Right lung (tissue), 5 donors: ENCODE measurements around the gene CMTM2. TPM values are rescaled to one million over a fixed set of nuclear protein-coding genes. Genes with fewer than 3 reads are reported as not detected.
A peak's percentile ranks its signal among the peaks of the same experiment; 100 is the strongest.
"Not testable (repeated sequence)": the region's sequence is repeated elsewhere in the genome, so short reads cannot be mapped to it uniquely, and the experiment has no call there.

Source experiments
- DNase-seq, 2 donors: peaks; one replicate each; pipeline ENCODE4 v3.0.0-alpha.2; 2013
- polyA plus RNA-seq, 5 donors: library from polyadenylated mRNA; unstranded; fragments of 120-200 nt; gene quantifications; one replicate each; pipeline versions ENCODE4 v1.2.1 to v1.2.3, GENCODE V29; 2013; ENCODE audit warnings: inconsistent platforms in 1 of 5, low replicate concordance in 1 of 5; ENCODE audit not compliant: insufficient read length in 5 of 5, insufficient read depth in 1 of 5

The CMTM2 gene
- polyA plus RNA-seq, 5 donors = 0.60 to 1.1 (median 0.95) TPM

DNA sequence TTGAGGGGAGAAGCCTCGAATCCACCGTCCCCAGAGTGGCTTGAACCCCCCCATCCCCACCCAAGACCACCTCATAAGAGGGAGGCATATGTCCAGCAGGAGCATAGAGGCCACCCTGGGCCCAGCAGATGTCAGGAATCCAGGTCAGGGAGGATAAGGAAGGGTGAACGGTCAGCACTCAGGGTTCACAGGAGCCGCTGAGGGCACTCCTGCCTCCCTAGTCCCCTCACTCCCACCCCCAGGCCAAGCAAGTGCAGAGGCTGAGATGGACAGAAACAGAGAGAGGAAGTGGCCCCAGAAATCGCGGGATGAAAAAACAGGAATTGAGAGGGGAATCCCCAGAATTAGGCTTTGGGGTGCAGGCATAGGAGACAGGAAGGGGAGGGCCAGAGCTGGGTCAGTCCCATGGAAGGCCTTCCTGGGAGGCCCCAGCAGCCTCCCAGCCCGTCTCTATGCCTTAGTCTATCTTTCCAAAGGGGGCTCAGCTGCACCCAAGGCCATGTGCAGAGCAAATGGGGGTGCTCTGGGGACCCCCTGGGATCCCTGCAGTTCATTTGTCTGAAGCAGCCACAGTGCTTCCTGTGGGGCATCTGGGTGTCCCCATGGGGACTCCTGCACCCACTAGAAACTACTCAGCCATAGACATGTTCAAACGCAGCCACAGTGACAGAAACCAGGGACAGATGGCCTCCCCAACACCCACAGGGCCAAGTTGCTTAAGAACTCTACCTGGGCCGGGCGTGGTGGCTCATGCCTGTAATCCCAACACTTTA is 26.9 kb downstream of the CMTM2 start:
- no peak for DNase-seq

DNA sequence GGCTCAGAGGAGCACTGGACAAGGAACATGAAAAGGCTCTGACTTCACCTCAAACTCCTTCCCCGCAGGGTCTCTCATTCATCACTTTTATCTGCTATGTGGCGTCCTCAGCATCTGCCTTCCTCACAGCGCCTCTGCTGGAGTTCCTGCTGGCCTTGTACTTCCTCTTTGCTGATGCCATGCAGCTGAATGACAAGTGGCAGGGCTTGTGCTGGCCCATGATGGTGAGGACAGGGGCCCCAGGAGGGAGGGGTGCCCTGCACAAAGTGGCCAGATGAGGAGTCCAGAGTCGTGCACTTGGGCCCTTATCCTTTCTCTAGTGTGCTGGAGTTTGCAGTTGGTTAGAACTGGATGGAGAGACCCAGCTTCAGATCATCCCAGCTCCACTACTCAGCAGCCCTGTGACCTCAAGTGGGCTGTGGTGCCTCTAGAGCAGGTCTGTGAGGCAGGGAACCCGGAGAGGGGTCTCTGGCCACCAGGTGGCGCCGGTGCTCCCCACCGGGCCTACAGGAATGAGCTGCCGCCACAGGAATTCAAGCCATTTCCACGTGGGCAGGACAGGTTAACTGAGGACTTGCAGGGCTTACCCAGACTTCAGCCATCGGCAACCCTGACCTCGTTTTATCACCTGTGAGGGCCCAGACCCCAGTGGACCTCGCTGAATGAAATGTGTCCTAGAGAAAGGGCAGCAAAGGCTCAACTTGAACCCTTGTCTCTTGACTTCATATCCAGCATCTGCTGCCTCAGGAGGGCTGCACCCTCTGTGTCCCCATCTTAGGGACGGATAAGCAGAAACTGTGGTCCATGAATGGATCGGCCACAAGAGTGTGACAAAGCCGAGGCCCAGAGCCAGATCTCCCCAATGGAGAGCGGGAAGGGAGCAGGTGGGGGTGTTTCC is 29.2 kb downstream of the CMTM2 start:
- peak; percentile 71 to 74 for DNase-seq

DNA sequence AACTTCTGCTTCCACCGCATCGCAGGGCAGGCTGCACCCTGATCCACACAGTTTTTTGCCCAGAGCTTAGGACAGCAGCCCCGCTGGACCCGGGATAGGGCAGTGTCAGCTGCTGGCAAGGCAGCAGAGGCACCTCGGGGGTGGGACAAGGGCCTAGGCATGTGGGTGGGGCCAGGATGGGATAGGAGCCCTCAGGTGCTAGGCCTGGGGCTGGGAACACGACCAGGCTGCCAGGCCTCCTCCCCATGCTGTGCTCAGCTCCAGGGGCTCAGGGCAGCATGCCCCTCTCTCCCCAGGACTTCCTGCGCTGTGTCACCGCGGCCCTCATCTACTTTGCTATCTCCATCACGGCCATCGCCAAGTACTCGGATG is 29.9 kb downstream of the CMTM2 start:
- no peak for DNase-seq

DNA sequence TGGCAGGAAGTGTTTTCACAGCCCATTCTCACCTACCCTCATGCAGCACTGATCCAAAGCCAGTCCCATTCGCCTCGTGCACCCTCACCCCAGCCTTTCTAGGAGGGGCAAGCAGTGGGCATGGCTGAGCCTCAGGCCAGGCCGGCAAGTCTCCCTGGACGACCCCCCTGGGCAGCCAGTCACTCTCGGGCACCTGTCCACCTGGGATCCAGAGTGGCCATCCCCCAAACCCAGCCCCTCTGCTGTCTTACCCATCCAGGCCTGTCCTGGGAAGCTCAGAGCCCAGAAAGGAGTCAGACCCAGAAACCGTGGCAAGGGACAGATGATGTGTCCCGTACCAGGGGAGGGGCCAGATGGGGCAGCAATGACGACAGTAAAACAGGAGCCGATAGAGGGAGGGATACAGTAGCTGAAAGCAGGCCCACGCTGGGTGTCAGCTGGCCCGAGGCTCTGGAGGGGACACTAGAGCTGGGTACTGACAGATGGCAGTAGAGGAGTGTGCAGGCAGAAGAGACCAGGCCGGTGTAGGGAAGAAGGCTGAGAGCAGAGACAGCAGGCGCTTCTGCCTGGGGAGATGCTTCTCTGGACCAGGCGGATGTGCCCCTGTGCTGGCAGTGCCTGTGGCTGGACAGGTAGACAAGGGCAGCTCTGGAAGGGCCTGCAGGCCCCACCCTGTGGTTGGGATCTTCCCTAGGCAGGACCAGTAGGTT is 31.0 kb downstream of the CMTM2 start:
- DNase-seq = no peak

DNA sequence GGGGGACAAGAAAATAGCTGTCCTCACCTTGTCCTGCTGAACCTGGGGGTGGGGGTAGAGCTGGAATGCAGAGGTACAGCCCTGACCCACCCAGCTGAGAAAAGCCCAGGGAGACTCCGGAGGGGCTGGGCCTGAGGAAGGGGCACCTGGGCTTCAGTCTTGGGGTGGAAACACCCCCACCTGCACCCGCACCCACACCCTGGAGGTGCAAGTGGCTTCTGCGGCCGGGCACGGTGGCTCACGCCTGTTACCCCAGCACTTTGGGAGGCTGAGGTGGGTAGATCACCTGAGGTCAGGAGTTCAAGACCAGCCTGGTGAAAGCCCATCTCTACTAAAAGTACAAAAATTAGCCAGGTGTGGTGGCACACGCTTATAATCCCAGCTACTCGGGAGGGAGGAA is 32.6 kb downstream of the CMTM2 start:
- DNase-seq = not testable (repeated sequence)

DNA sequence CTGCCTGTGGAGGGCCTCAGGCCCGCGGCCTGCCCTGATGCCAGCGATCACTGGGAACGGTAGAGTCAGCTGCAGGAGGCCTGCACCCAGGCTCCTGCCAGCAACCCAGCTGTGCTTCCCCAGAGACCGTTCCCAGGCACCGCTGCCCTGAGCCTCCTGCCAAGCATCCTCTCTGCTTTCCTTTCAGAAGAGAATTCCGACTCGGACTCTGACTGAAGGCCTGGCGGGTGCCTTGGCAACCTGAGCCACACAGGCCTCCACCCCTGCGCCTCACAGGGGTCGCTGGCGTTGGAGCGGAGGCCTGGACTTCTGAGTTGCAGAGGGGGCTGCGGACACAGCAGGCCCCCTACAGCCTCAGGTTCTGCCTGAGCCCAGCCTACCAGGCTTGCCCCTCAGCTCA is 33.2 kb downstream of the CMTM2 start:
- no peak for DNase-seq

DNA sequence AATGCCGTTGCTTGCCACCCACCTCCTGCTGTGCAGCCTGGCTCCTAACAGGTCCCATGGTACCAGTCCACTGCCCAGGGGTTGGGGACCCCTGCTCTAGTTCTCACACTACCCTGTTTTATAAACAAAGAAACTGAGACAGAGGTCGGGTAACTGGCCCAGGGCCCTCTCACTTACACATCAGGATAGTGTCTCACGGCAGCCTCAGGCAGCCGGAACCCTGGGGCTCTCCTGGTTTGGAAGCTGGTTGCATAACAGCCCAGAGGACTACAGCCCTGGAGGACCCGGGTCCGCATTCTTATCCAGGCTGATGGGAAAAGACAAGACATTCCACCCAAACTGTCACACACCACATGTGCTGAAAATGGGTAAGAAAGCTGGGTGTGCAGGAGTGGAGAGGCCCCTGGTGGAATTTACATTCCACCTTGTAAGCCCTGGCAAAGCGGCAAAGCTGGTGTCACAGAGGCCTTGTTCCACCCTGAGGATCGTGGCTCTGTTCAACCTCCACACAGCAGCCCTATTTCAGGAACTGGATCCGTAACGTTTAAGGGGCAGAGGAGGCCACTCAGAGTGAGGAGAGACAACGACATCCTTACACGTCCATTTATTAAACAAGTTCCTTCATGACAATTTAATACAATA is 35.0 kb downstream of the CMTM2 start:
- DNase-seq = no peak

DNA sequence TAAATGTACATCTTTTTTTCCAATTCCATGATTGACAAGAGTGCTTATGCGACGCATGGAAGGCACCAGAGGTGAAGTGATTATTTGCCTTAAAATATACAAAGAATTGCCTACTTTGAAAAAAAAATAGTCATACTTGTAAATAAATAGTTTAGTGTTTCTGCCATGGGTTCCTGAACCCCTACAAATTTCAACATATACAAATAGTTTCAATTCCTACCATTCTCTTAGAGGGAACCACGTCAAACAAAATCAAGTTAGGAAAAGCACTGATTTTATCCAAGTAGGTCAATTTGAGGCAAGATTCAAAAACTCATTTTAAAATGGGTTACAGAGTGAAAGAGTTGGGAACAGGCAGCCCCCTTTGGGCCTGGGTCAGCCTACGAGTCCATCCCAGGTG is 36.9 kb downstream of the CMTM2 start:
- DNase-seq = no peak

DNA sequence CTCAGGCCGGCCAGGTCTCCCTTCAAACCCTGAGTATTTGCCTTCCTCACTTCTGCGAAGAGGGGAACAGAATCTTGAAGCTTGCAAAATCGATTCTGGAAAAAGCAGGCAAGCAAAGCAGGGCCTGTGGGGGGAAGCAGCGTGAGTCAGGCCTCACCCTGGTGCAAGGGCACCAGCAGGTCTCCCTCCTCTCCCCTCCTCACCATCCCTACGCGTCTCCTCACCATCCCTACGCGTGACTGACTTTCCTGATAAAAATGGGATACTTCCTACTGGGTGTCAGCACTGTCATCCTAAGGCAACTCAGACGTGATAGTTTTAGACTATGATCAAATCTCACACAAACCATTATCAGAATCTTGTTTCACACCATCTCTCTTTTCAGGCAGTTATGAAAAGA is 37.3 kb downstream of the CMTM2 start:
- DNase-seq = no peak

DNA sequence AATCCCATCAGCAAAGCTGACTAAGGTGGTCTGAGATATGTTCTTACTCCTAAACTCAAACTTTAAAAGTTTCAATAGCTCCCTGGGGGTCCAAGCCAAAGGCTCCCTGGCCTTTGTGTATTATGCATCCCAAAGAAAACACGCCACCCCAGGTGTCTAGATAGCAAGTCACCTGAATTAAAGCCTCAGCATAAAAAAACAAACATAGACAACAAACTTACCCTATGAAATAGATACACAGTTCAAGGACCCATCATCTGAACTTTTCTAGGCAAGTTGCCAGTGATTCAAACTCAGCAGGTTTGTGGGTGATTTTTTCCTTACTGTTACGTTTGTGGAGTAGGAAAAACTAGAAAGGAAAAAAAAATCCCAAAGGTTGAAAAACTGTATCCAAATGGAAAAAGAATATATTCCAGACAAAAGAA is 37.8 kb downstream of the CMTM2 start:
- no peak for DNase-seq

DNA sequence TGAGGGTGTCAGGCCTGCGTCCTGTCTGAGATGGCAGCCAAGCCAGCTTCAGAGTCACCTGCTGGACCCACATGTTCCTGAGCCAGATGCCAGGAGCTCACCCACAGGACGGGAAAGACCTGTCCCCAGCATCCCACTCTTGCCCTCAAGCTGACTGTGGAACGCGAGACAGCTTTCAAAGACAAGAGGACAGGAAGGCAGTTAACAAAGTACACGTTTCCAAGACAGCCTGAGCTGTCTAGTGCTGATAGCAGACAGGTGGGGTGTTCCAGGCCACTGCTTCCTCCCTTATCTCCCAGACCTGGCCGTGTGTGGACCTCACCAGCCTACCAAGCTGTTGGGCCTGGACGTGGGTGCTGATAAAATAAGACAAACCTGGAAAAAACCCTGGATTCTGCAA is 38.5 kb downstream of the CMTM2 start:
- DNase-seq = no peak

DNA sequence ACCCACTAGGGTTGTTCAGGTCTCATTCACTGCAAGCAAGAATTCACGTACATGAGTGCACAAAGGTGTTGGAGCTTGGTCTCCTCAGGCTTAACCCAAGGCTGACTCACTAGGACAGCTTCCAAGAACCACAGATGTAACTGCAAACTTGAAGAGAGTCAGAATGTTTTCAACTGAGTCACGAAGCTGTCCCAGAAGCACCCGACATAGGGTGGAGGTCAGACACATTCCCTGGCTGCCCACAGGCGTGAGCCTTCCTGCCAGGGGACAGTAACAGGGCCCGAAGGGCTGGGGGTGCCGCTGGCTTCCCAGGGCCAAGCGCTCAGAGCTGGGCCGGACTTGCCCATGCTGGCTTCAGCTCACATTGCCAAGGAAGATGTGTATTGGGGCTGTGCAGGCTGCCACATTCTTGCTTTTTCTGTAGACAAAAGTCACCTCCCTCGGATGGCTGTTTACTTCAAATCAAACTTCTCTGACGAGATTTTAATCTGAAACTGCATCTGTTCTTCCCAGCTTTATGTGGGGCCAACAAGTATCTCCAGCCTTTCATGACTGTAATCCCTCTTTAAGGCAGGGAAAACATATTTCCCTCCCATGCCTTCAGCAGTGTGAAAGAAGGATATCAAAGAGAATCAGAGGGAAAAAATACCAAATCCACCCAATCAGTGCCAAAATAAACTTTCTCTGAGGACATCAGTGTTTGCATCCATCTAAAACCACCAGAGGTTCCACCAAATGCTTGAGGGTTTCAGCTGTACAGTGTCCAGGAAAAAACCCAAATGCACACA is 39.5 kb downstream of the CMTM2 start:
- no peak for DNase-seq

DNA sequence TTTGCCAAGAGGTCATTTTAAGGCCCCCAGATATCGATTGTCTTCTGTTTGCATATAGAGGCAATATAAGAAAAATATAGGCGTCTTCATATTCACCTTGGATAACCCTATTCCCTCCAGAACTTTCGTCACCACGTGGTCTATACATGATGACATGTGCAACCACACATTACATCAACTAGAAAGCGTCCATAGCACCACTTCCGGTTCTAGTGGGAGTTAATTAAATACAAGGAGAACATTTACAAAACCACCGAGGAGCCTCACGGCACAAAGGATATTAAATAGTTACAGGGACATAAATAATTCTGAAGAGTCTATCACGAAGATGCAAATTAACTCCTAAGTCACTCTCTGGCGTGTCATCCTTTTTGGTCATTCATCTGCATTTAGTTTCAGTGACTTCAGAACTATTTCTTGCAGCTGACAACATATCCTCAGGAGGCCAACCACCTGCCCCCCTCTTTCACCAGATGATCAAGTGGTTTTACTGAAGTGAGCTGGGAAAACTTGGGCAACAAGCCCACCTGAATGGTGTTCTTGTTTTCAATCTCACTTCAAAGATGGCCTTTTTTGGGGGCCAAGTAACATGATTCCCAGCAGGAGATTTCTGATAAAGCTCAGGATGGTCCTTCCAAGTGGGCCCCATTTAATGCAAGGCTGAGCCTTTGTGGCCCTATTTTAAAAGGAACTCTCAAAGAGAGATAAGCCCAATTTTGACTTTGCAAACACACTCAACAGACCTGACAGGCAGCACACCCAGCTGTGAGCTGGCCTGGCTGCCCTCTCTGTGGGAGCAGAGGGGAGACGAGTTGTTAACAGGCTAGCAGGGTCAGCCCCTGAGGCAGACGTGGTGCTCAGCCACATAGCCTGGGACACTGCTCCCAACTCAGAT is 40.5 kb downstream of the CMTM2 start:
- no peak for DNase-seq

DNA sequence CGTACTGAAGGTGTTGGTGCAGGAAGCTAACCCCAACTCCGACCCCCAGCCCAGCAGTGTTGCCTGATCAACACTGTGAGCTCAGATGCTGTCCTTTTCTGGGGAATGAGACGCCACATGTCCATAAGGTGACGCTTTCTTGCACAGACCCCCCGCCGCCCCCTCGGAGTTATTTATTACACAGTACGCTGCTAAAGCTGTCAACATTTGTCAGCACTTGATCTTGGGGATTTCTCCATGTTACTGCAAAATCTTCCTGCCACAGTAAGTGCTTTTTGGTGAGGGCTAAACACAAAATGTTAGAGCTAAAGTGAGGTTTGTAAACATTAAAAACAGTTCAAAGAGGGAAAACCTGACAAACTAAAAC is 41.1 kb downstream of the CMTM2 start:
- no peak for DNase-seq

DNA sequence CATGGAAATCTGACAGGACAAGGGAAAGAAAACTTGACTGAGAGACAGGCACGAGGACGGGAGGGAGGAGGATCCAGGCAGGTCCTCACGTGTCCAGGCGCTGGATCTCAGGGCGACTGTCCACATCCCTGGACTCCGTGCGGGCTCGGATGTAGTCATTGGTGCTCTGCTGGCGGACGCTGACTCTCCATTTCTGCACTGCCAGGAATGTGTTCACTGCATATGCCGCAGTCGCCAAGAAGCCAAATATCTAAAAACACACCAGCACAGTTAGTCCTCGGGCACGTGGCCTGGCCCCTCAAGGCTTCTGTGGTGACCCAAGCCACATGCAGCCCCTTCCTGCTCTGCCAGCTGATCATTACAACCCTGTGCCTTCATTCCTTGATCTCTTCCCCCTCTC is 42.7 kb downstream of the CMTM2 start:
- no peak for DNase-seq

DNA sequence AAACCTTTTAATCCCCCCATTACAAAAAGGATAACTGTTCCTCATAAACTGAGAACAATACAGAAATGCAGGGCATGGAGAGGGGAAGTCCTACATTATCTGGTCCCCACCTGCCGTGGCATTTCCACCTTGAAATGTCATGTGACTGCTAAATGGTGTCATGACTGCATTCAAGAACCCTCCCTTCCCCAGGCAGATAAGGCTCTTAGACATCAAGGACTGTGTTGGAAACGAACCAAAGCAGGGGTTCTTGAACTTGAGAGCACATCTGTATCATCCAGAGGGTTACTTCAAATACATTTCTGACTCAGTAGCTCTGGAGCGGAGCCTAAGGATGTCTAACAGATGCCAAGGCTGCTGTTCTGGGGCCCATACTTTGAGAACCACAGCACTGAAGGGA is 43.6 kb downstream of the CMTM2 start:
- no peak for DNase-seq

DNA sequence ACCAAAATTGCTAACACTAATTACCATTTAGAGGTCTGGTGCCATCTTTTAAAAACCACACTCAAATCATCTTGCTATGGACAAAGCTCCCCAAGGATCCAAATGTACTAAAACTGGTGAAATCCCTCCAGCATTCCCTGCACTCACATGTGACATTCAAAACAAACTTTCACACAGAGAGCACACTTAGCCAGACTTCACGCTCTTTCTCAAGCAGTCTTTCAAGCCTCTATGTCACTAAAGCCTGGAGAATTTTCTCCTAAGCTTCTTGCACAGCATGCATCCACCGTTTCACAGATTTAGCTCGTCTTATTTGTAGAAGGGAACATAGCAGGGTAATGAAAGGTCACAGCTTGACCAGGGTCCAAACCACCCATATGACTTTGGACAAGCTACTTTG is 44.5 kb downstream of the CMTM2 start:
- DNase-seq = no peak

DNA sequence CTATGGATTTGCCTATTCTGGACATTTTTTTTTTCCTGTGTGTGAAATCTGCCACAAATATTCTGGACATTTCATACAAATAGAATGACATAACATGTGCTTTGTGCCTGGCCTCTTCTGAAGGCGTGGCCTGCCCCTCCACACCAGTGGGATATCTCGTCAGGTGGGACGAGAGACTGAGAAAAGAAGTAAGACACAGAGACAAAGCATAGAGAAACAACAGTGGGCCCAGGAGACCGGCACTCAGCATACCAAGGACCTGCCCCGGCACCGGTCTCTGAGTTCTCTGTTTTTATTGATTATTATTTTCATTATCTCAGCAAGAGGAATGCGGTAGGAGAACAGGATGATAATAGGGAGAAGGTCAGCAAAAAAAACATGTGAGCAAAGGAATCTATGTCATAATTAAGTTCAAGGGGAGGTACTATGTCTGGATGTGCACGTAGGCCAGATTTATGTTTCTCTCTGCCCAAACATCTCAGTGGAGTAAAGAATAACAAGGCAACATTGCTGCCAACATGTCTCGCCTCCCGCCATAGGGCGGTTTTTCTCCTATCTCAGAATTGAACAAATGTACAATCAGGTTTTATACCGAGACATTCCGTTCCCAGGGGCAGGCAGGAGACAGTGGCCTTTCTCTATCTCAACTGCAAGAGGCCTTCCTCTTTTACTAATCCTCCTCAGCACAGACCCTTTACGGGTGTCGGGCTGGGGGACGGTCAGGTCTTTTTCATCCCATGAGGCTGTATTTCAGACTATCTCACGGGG is 48.5 kb downstream of the CMTM2 start:
- not testable (repeated sequence) for DNase-seq

DNA sequence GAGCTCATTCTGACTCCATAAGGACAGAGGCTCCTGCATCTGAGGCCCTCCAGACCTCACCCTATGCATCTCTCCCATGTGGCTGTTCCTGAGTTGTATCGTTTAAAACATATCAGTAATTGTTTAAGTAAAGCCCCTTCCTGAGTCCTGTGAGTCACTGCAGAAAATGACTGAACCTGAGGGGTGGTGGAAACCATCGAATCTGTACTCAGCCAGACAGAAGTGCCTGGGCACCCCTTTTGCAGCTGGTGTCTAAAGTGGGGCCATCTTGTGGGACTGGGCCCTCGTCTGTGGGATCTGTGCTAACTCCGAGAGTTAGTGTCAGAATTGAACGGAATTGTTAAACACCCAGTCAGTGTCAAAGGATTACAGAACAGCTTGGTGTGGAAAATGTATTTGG is 50.6 kb downstream of the CMTM2 start:
- DNase-seq = no peak
